Adipocyte (in vitro differentiated cells): Measurements from ENCODE around the gene SEC16A.

ENCODE experiments used
- DNase-seq: peaks from one replicate; pipeline ENCODE4 v3.0.0-alpha.2; 2015; ENCODE audit warnings: low read depth
- H3K27me3 ChIP-seq: replicated peaks from 2 replicates; pipeline ENCODE4 v1.7.0; 2013; ENCODE audit warnings: mild to moderate bottlenecking, low read length, moderate library complexity; ENCODE audit not compliant: control insufficient read depth, insufficient read depth
- H3K36me3 ChIP-seq: 2 replicates; pipeline ENCODE4 v1.7.0; 2013; ENCODE audit warnings: low read length, mild to moderate bottlenecking, moderate library complexity; ENCODE audit not compliant: control insufficient read depth, insufficient read depth, severe bottlenecking
- H3K4me1 ChIP-seq: 2 replicates; pipeline ENCODE4 v1.7.0; 2013; ENCODE audit warnings: mild to moderate bottlenecking, low read length, moderate library complexity; ENCODE audit not compliant: control insufficient read depth, insufficient read depth
- H3K4me3 ChIP-seq: 2 replicates; pipeline ENCODE4 v1.7.0; 2013; ENCODE audit warnings: mild to moderate bottlenecking, low read length, moderate library complexity
- H3K9ac ChIP-seq: 2 replicates; pipeline ENCODE4 v1.7.0; 2013; ENCODE audit warnings: mild to moderate bottlenecking, low read length, moderate library complexity
- H3K9me3 ChIP-seq: 2 replicates; pipeline ENCODE4 v1.7.0; 2013; ENCODE audit warnings: mild to moderate bottlenecking, low read length, moderate library complexity; ENCODE audit not compliant: control insufficient read depth

Gene SEC16A

DNA sequence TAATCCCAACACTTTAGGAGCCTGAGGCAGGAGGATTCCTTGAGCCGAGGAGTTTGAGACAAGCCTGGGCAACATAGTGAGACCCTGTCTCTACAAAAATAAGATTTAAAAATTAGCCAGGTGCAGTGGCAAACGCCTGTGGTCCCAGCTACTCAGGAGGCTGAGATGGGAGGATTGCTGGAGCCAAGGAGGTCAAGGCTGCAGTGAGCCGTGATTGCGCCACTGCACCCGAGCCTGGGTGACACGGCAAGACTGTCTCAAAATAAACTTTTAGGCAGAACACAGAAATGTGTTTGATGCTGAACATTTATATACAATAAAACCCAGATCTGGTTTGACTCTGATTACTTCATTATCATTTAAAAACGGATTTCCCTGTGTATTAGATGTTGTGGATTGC, 77.4 kb downstream of the SEC16A start:
- Histone ChIP-seq H3K4me1 (peaks cover 12% of the 10 kb centered on the region), H3K27me3 (no peaks in the 10 kb centered on the region), H3K9me3 (no peaks in the 10 kb centered on the region), H3K9ac (no peak overlapping the region), H3K36me3 (peaks cover 55% of the 10 kb centered on the region), H3K4me3 (no peak overlapping the region)
- DNase-seq = no peak

DNA sequence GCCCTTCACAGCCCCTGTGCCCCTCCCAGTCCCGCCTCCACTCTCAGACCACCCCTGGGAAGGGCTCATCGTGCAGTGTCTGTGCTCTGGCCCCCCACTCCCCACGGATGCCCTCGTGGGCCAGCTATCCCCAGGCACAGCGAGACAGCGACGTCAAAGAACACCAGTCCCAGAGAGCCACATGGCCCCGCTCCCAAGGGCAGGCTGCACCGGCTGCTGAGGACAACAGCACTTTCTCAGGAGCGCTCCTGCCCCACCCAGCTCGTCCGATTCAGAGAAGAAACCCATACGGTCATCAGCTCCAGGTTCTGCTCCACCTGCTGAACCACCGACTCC, 78.1 kb downstream of the SEC16A start:
- H3K9ac ChIP-seq = no peak overlapping the region
- H3K36me3 ChIP-seq = peaks cover 55% of the 10 kb centered on the region
- DNase-seq = no peak
- H3K4me3 ChIP-seq = no peak overlapping the region
- H3K4me1 ChIP-seq = peaks cover 15% of the 10 kb centered on the region
- no peaks in the 10 kb centered on the region for H3K9me3 ChIP-seq
- H3K27me3 ChIP-seq = no peaks in the 10 kb centered on the region

DNA sequence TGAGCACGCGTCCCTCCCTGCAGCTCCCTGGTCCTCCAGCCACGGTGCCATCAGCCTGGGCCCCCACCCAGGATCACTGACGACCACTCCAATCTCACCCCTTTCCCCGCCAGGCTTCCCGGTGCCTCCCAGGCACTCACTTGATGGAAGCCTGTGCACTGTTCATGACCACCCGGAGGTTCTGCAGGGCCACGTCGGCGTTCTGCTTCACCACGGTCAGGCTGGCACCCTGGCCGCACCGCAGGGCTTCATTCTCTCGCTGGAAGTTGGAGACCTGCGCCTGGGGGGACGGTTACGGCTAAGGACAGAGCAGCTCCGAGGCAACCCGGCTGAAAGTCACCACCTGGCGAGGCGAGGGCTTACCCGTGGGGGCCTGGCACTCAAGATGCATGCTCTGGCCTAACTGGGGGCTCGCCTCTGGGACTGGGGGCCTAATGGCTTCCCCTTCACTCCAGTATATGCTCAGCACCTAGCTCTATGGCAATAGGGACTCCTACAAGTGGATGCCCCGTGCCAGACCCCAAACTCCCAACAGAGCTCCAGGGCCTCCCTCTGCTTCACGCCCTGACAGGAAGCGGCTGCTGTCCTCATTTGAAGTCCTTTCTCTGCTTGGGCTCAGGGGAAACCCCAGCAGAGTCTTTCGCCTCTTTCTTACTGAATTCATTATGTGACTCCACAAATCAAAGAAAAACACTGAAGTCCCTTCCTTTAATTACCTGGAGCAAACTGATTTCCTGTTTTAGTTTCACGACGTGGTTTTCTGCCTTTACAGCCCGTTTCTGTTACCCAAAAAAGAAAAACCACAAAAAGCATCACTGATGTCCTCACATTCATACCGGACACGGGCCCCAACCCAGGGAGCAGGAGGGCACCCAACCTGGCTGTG, 78.7 kb downstream of the SEC16A start:
- Histone ChIP-seq H3K4me3 (no peak overlapping the region), H3K9me3 (no peaks in the 10 kb centered on the region), H3K4me1 (peaks cover 11% of the 10 kb centered on the region), H3K9ac (no peak overlapping the region), H3K36me3 (peaks cover 55% of the 10 kb centered on the region), H3K27me3 (no peaks in the 10 kb centered on the region)
- no peak for DNase-seq

DNA sequence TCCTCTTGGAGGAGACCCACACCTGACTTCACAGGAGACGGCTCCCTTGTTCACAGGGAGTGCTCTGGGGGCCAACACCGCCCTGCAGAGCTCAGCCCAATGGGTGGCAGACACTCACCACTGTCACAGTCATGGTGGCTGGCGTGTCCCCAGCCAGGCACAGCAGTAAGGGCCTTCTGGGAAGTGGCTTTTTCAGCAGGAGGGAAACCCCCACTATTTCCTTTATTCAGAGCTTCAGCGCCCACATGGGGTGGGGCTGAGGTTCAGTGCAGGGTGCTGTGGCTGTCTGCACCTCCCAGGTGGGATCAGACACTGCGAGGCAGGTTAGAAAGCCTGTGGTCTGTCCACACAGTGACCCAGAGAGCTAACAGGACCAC, 79.3 kb downstream of the SEC16A start:
- H3K4me1 ChIP-seq = peaks cover 12% of the 10 kb centered on the region
- H3K4me3 ChIP-seq = no peak overlapping the region
- H3K36me3 ChIP-seq = peaks cover 55% of the 10 kb centered on the region
- no peaks in the 10 kb centered on the region for H3K27me3 ChIP-seq
- H3K9me3 ChIP-seq = no peaks in the 10 kb centered on the region
- H3K9ac ChIP-seq = no peak overlapping the region
- no peak for DNase-seq

DNA sequence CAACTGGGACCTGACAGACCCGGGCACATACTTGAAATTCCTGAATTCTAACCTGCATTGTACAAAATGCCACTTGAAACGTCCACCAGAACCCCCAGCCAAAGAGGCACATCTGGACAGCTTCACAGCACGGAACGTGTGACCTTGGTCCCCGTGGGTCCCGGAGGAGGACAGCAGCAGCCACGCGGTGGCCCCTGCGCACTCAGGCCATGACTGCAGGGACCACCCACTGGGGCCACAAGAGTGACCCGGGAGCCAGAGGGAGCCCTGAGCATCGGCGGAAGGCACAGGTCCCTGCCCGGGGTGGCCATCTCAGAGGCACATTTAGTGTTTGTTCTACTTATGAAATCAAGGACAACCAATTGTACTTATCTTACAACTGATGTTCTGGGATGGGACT, 80.8 kb downstream of the SEC16A start:
- Histone ChIP-seq H3K9me3 (no peaks in the 10 kb centered on the region), H3K4me3 (no peak overlapping the region), H3K36me3 (peaks cover 54% of the 10 kb centered on the region), H3K9ac (no peak overlapping the region), H3K27me3 (no peaks in the 10 kb centered on the region), H3K4me1 (peaks cover 12% of the 10 kb centered on the region)
- no peak for DNase-seq

DNA sequence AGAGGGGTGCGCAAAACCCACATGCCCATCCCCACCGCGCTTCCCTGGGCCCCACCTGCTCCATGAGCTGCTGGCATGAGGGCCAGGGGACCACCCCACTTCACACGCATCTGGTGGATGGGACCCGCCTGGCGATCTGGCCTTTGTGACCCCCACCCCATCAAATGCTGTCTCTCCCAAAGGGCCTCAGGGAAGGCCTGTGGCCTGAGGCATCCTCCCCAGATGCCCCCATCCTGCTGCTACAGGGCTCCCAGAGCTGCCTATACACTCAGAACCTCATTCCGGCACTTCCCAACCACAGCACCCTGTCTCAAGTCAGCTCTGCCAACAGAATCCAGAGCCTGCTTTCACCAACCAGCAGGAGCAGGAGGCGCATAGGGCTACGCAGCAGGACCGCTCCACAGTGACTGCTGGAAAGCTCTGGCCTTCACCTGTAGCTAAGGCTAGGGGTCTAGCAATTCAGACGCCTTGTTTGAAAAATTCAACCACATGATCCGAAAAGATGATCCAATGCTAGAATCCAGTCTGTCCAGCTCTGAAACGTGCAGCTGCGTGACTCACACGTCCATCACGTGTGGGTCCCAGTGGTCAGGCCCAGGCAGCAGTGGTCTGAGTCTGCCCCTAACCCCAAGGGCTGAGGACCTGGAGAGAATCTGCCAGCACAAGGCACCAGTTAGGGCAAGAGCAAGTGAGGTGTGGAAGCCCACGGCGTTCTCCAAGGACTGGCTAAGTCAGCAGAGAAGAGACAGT, 81.5 kb downstream of the SEC16A start:
- H3K4me1 ChIP-seq = peaks cover 12% of the 10 kb centered on the region
- H3K27me3 ChIP-seq = no peaks in the 10 kb centered on the region
- peak overlapping the region; percentile 88 for H3K9ac ChIP-seq
- H3K36me3 ChIP-seq = peaks cover 57% of the 10 kb centered on the region
- DNase-seq = no peak
- H3K4me3 ChIP-seq = no peak overlapping the region
- H3K9me3 ChIP-seq = no peaks in the 10 kb centered on the region

DNA sequence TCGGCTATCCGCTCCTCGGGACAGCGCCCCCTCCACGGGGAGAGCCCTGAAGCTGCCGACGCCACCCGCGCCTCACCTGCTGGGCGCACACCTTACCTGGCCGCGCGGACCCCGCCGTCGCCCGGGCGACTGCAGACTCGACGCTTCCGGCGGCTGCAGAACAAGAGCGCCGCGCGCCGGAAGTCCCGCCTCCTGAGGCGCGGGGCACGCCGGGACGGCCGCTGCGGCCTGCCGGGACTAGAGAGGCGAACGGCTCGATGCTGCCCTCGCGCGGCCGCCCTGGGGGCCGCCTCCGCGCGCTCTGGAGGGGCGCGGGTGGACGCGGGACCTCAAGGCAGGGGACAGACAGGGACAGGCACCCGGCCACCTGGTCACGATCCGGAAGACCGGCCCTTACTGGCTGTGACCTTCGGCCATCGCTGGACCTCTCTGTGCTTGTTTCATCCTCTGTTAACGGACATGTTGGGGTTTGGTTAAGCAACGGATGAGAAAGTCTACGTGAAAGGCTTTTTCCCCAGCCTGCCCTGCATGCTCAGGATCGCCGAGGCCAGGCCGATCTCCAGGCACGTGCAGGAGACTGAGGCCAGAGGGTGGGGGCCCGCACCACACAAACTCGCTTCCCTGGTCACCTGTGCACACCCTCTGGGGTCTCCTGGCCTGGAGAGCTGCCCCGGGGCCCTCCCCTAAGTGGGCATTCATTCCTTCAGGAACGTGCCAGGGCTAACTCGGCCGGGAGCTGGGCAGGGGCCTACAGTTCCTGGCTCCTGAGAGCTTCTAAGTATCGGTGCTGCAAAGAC, 82.6 kb downstream of the SEC16A start, which contains the start of gene SNAPC4:
TSS of gene SNAPC4 (minus strand) at position 133 of the 797 bp plus-strand sequence. CDS start 1,742 bp downstream, outside the sequence.
- no peaks in the 10 kb centered on the region for H3K9me3 ChIP-seq
- H3K36me3 ChIP-seq = peaks cover 59% of the 10 kb centered on the region
- H3K4me1 ChIP-seq = peaks cover 12% of the 10 kb centered on the region
- no peaks in the 10 kb centered on the region for H3K27me3 ChIP-seq
- peak; percentile 95 for DNase-seq
- H3K4me3 ChIP-seq = peak within 1 kb of the TSS; percentile 82
- H3K9ac ChIP-seq = peak within 1 kb of the TSS; percentile 88

DNA sequence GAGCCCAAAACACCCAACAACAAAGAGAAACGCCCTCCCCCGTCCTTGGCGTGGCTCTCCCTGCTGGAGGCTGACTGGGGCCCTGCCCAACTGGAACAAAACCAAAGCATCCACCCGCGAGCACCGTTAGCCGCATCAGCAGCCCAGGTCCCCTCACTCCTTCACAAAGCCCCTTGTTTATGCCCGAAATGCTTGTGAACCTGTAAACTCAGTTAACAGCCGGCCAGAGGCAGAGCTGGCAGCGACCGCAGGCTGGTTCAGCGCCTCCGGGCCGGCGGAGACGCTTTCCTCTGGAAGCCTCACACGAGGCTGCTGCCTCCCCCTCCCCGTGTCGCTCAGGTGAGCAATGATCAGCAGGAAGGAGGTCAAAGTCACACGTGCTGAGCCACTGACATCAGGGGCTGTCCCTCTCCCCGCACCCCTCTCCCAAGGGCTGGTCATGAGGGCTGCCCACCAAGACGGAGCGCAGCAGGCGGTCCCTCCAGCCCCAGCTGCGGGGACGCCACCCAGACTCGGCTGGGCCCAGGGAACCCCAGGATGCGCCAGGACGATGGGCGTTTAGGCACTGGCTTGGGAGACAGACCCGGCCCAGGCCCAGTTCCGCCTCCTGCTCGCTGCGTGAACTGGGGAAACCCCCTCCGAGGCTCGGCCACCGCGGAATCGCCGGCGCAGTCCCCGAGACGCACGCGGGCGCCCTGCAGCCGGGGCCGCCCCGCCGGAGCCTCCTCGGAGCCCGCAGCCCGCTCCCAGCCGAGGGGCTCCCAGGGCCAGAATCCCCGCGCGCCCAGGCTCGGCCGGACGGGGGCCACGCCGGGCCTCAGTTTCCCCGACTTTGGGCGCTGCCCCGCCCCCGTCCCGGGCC, 83.4 kb downstream of the SEC16A start:
- H3K36me3 ChIP-seq = peaks cover 55% of the 10 kb centered on the region
- no peaks in the 10 kb centered on the region for H3K9me3 ChIP-seq
- peak overlapping the region; percentile 82 for H3K4me3 ChIP-seq
- peaks cover 20% of the 10 kb centered on the region for H3K4me1 ChIP-seq
- H3K27me3 ChIP-seq = no peaks in the 10 kb centered on the region
- peak overlapping the region; percentile 88 for H3K9ac ChIP-seq
- DNase-seq = peak; percentile 45

DNA sequence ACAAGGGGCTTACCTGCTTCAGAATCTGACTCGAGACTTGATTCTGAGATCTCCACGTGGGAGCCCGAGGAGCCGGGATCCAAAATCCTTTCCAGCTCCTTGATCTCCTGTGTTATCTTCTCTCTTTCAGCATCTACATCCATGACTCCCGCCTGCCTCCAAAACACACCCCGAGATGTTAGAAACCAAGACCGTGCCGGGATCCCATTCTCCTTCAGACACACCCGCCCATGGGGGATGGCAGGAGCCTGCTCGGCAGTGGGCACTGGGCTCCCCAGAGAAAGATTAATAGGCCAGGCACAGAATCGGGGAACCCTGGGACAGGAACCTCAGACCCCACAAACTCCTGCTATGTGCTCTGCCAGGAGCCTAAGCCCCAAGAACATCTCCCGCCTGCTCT, 84.6 kb downstream of the SEC16A start:
- Histone ChIP-seq H3K4me3 (no peak overlapping the region), H3K9me3 (no peaks in the 10 kb centered on the region), H3K4me1 (peaks cover 29% of the 10 kb centered on the region), H3K36me3 (peaks cover 44% of the 10 kb centered on the region), H3K27me3 (no peaks in the 10 kb centered on the region), H3K9ac (peak overlapping the region; percentile 88)
- DNase-seq = no peak

DNA sequence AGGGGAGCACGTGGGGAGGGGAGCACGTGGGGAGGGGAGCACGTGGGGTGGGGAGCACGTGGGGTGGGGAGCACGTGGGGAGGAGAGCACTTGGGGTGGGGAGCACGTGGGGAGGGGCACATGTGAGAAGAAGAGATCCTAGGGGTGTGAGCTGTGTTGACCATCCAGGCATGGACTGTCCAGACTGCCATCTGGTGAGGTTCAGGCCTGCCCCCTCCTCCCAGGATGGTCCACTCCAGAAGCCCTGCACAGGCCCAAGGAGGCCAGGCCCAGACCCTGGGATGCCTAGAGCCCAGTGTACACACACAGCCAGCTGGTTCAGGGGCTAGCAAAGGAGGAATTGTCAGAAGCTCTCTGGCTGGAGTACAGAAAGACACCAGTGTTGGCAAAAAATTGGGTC, 85.2 kb downstream of the SEC16A start:
- no peak for DNase-seq
- Histone ChIP-seq H3K9ac (no peak overlapping the region), H3K36me3 (peaks cover 43% of the 10 kb centered on the region), H3K27me3 (no peaks in the 10 kb centered on the region), H3K9me3 (no peaks in the 10 kb centered on the region), H3K4me1 (peaks cover 35% of the 10 kb centered on the region), H3K4me3 (no peak overlapping the region)
